Measurements from ENCODE around the gene BEND7.

Gene BEND7

GRCh38 chr10:13402021-13402420, 126.8 kb downstream of the BEND7 start:
- Histone ChIP-seq H3K36me3 (replicated peaks) (no peaks in the 10 kb centered on the region), H3K4me3 (ENCODE audit: low read depth, low read length) (no peak overlapping the region), H3K27ac (no peak overlapping the region), H3K27me3 (replicated peaks) (no peaks in the 10 kb centered on the region)
- no peak for DNase-seq
- no peak for TF ChIP-seq CTCF (IDR thresholded peaks at IDR 0.05; ENCODE audit: low read depth, low read length, missing control alignments)
- in situ Hi-C loops (cut with HindIII; ENCODE audit: low pct_ligation_motif_present, low sequenced_read_pairs): no loop called here

- Histone ChIP-seq H3K36me3 (replicated peaks) (no peaks in the 10 kb centered on the region), H3K4me3 (ENCODE audit: low read depth, low read length) (no peak overlapping the region), H3K27ac (no peak overlapping the region), H3K27me3 (replicated peaks) (no peaks in the 10 kb centered on the region)
- DNase-seq: no peak
- no peak for TF ChIP-seq CTCF (IDR thresholded peaks at IDR 0.05; ENCODE audit: low read depth, low read length, missing control alignments)
- in situ Hi-C loops (cut with HindIII; ENCODE audit: low pct_ligation_motif_present, low sequenced_read_pairs): no loop called here
Measured at GRCh38 chr10:13401142-13401541, 127.7 kb downstream of the BEND7 start.

- DNase-seq: no peak
- Histone ChIP-seq H3K27ac (no peak overlapping the region), H3K27me3 (replicated peaks) (no peaks in the 10 kb centered on the region), H3K4me3 (ENCODE audit: low read depth, low read length) (no peak overlapping the region), H3K36me3 (replicated peaks) (no peaks in the 10 kb centered on the region)
- in situ Hi-C loops (cut with HindIII; ENCODE audit: low pct_ligation_motif_present, low sequenced_read_pairs): no loop called here
- no peak for TF ChIP-seq CTCF (IDR thresholded peaks at IDR 0.05; ENCODE audit: low read depth, low read length, missing control alignments)
Measured at GRCh38 chr10:13400196-13400965, 128.4 kb downstream of the BEND7 start.

- Histone ChIP-seq H3K27me3 (replicated peaks) (no peaks in the 10 kb centered on the region), H3K4me3 (ENCODE audit: low read depth, low read length) (no peak overlapping the region), H3K27ac (no peak overlapping the region), H3K36me3 (replicated peaks) (no peaks in the 10 kb centered on the region)
- TF ChIP-seq CTCF (IDR thresholded peaks at IDR 0.05; ENCODE audit: low read depth, low read length, missing control alignments): no peak
- no peak for DNase-seq
- in situ Hi-C loops (cut with HindIII; ENCODE audit: low pct_ligation_motif_present, low sequenced_read_pairs): no loop called here
Measured at GRCh38 chr10:13399752-13400151, 129.1 kb downstream of the BEND7 start.

- no peak for TF ChIP-seq CTCF (IDR thresholded peaks at IDR 0.05; ENCODE audit: low read depth, low read length, missing control alignments)
- in situ Hi-C loops (cut with HindIII; ENCODE audit: low pct_ligation_motif_present, low sequenced_read_pairs): no loop called here
Measured at GRCh38 chr10:13399236-13399635, 129.6 kb downstream of the BEND7 start.

GRCh38 chr10:13397052-13397451, 131.8 kb downstream of the BEND7 start:
- no peak overlapping the region for H3K27ac ChIP-seq
- TF ChIP-seq CTCF (IDR thresholded peaks at IDR 0.05; ENCODE audit: low read depth, low read length, missing control alignments): no peak
- no peak for DNase-seq
- no peaks in the 10 kb centered on the region for H3K27me3 ChIP-seq (replicated peaks)
- in situ Hi-C loops (cut with HindIII; ENCODE audit: low pct_ligation_motif_present, low sequenced_read_pairs): no loop called here
- H3K36me3 ChIP-seq (replicated peaks): no peaks in the 10 kb centered on the region
- no peak overlapping the region for H3K4me3 ChIP-seq (ENCODE audit: low read depth, low read length)

More at GRCh38 chr10:13399236-13399635, 129.6 kb downstream of the BEND7 start:
- no peak for DNase-seq
- H3K4me3 ChIP-seq (ENCODE audit: low read depth, low read length): no peak overlapping the region
- H3K27ac ChIP-seq: no peak overlapping the region
- no peaks in the 10 kb centered on the region for H3K27me3 ChIP-seq (replicated peaks)
- no peaks in the 10 kb centered on the region for H3K36me3 ChIP-seq (replicated peaks)
